ENCODE results near the gene ATAD3B. TPM values are rescaled to one million over a fixed set of nuclear protein-coding genes. Genes with fewer than 3 reads are reported as not detected.

ATAD3B gene
- total RNA-seq, 1 experiment from 2014 or later = 104 TPM

DNA sequence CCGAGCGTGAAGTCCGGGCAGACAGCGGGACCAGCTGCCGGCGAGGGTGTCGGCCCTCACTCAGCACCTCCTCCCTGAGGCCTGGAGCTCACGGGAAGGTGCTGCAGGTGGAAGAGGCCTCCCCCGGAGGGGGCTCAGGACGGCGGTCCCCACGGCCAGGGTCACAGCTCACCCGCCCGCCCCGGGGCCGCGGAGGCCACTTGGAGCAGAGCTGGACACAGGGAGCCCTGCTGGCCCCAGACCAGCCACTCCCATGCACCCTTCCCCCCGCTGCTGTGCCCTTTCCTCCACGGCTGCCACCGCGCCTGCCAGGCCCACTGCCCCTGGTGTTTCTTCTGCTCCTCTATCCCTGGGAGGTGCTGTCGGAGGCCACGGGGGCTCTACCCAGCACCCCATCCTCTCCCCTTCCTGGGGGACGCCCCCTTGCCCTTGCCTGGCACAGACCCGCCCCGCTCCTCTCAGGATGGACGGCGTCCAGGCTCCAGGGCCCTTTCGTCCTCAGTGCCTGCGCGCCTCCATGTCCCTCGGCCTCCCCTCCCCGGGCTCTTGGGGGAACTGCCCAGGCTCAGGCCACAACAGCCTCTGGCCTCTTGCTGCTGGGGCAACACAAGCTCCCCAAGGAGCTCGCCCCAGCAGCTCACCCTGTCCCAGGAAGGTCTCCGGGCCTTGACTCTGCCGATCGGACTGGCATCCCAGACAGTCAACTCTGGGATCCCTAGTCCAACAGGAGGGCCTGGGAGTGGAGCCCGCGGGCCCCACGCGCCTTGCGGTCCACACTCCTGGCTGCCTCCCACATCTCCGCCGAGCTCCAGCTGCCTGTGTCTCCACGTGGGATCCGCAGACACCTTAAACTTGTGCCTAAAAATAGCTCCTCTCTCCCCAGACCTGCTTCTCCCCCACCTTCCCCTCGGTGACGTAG is 64.7 kb downstream of the ATAD3B start:
- ATAC-seq (peak; percentile 36), DNase-seq (ENCODE audit: low read depth, low spot score) (no peak)
- BruUV-seq (replicated peaks) = no TSS peak
- Histone ChIP-seq H3K36me3 (ENCODE audit: control insufficient read depth, insufficient read depth, low read length) (no peaks in the 10 kb centered on the region), H3K4me1 (ENCODE audit: control insufficient read depth, insufficient read depth, low read length) (no peaks in the 10 kb centered on the region; the same call in none of the 2 replicates), H3K4me3 (ENCODE audit: low read depth in 2 of 2, low read length in 2 of 2) (no peak overlapping the region), H3K9me3 (ENCODE audit: control insufficient read depth, insufficient read depth, low read depth, low read length) (no peaks in the 10 kb centered on the region), H3K27me3 (ENCODE audit: control insufficient read depth, insufficient read depth, low read length) (no peaks in the 10 kb centered on the region), H3K27ac (ENCODE audit: low read length) (no peak overlapping the region)
- in situ Hi-C loops (cut with HindIII; ENCODE audit: low pct_unique_long_range_greater_than_20kb, low sequenced_read_pairs) = no loop called here
- no peak for TF ChIP-seq SIN3A (IDR thresholded peaks at IDR 0.05; ENCODE audit: borderline replicate concordance, insufficient read depth, low read depth, low read length)
- TF ChIP-seq, protein P1, sequence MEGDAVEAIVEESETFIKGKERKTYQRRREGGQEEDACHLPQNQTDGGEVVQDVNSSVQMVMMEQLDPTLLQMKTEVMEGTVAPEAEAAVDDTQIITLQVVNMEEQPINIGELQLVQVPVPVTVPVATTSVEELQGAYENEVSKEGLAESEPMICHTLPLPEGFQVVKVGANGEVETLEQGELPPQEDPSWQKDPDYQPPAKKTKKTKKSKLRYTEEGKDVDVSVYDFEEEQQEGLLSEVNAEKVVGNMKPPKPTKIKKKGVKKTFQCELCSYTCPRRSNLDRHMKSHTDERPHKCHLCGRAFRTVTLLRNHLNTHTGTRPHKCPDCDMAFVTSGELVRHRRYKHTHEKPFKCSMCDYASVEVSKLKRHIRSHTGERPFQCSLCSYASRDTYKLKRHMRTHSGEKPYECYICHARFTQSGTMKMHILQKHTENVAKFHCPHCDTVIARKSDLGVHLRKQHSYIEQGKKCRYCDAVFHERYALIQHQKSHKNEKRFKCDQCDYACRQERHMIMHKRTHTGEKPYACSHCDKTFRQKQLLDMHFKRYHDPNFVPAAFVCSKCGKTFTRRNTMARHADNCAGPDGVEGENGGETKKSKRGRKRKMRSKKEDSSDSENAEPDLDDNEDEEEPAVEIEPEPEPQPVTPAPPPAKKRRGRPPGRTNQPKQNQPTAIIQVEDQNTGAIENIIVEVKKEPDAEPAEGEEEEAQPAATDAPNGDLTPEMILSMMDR (IDR thresholded peaks at IDR 0.05) = no peak
- TF ChIP-seq POLR2AphosphoS5 (IDR thresholded peaks at IDR 0.05; ENCODE audit: low read depth, low read length) = peak; percentile 32
- no peak for TF ChIP-seq TCF7L2 (IDR thresholded peaks at IDR 0.05; ENCODE audit: low read depth, low read length)
- TF ChIP-seq, protein P2, sequence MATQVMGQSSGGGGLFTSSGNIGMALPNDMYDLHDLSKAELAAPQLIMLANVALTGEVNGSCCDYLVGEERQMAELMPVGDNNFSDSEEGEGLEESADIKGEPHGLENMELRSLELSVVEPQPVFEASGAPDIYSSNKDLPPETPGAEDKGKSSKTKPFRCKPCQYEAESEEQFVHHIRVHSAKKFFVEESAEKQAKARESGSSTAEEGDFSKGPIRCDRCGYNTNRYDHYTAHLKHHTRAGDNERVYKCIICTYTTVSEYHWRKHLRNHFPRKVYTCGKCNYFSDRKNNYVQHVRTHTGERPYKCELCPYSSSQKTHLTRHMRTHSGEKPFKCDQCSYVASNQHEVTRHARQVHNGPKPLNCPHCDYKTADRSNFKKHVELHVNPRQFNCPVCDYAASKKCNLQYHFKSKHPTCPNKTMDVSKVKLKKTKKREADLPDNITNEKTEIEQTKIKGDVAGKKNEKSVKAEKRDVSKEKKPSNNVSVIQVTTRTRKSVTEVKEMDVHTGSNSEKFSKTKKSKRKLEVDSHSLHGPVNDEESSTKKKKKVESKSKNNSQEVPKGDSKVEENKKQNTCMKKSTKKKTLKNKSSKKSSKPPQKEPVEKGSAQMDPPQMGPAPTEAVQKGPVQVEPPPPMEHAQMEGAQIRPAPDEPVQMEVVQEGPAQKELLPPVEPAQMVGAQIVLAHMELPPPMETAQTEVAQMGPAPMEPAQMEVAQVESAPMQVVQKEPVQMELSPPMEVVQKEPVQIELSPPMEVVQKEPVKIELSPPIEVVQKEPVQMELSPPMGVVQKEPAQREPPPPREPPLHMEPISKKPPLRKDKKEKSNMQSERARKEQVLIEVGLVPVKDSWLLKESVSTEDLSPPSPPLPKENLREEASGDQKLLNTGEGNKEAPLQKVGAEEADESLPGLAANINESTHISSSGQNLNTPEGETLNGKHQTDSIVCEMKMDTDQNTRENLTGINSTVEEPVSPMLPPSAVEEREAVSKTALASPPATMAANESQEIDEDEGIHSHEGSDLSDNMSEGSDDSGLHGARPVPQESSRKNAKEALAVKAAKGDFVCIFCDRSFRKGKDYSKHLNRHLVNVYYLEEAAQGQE (IDR thresholded peaks at IDR 0.05; ENCODE audit: insufficient read depth in 1 of 2, low read depth in 2 of 2, low read length in 1 of 2) = no peak
- CTCF ChIA-PET = no interaction called here
- POLR2A ChIA-PET = no interaction called here
- intact Hi-C loops (cut with micrococcal nuclease; ENCODE audit: unreplicated experiment) = no loop called here

DNA sequence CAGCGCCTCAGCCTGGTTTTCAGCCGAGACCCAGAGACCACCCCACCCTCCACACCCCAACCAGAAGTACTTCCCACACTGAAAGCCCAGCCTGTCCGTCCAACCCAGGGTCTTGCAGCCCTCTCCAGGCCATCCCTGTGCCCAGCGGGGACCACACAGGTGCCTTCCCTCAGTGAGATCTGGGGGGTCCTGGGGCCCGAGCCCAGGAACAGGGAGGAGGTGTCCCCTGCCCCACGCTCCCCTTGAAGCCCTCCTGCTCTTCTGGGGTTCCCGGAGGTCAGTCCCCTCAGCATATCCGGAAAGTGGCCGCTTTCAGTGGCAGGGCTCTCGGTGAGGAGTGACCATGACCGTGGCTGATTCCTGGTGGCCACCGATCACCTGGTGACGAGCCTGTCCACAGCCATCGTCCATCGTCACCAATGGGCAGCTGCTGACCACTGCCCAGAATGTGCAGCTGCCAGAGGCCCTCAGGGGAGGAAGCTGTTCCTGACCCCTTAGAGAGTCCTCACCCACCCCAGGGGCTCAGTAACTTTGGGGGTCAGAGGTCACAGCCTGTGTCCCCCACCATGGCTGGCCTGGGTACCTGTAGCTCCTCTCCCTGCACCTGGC is 65.5 kb downstream of the ATAD3B start:
- ChIA-PET CTCF (no interaction called here), POLR2A (no interaction called here)
- intact Hi-C loops (cut with micrococcal nuclease; ENCODE audit: unreplicated experiment) (no loop called here), in situ Hi-C loops (cut with HindIII; ENCODE audit: low pct_unique_long_range_greater_than_20kb, low sequenced_read_pairs) (no loop called here)
- Histone ChIP-seq H3K4me1 (ENCODE audit: control insufficient read depth, insufficient read depth, low read length) (no peaks in the 10 kb centered on the region; the same call in none of the 2 replicates), H3K27ac (ENCODE audit: low read length) (no peak overlapping the region), H3K4me3 (ENCODE audit: low read depth in 2 of 2, low read length in 2 of 2) (no peak overlapping the region), H3K27me3 (ENCODE audit: control insufficient read depth, insufficient read depth, low read length) (no peaks in the 10 kb centered on the region), H3K36me3 (ENCODE audit: control insufficient read depth, insufficient read depth, low read length) (no peaks in the 10 kb centered on the region; the same call in 1 of the 2 replicates), H3K9me3 (ENCODE audit: control insufficient read depth, insufficient read depth, low read depth, low read length) (no peaks in the 10 kb centered on the region)
- no TSS peak for BruUV-seq (replicated peaks)
- TF ChIP-seq TCF7L2 (IDR thresholded peaks at IDR 0.05; ENCODE audit: low read depth, low read length) = no peak
- TF ChIP-seq SIN3A (IDR thresholded peaks at IDR 0.05; ENCODE audit: borderline replicate concordance, insufficient read depth, low read depth, low read length) = no peak
- TF ChIP-seq POLR2AphosphoS5 (IDR thresholded peaks at IDR 0.05; ENCODE audit: low read depth, low read length) = no peak
- TF ChIP-seq, protein P2 (IDR thresholded peaks at IDR 0.05; ENCODE audit: insufficient read depth in 1 of 2, low read depth in 2 of 2, low read length in 1 of 2) = no peak
- TF ChIP-seq, protein P1 (IDR thresholded peaks at IDR 0.05) = no peak
- DNase-seq (ENCODE audit: low read depth, low spot score) (no peak), ATAC-seq (no peak)

Measured in Panc1 (cell line).